NCI-H1417 (cell line): ENCODE measurements around the gene SNX10.

ENCODE experiments used
- DNase-seq, 3 experiments: peaks; one replicate each; lab custom pipeline; 2025; lab: John Stamatoyannopoulos, UW

SNX10 gene

DNA sequence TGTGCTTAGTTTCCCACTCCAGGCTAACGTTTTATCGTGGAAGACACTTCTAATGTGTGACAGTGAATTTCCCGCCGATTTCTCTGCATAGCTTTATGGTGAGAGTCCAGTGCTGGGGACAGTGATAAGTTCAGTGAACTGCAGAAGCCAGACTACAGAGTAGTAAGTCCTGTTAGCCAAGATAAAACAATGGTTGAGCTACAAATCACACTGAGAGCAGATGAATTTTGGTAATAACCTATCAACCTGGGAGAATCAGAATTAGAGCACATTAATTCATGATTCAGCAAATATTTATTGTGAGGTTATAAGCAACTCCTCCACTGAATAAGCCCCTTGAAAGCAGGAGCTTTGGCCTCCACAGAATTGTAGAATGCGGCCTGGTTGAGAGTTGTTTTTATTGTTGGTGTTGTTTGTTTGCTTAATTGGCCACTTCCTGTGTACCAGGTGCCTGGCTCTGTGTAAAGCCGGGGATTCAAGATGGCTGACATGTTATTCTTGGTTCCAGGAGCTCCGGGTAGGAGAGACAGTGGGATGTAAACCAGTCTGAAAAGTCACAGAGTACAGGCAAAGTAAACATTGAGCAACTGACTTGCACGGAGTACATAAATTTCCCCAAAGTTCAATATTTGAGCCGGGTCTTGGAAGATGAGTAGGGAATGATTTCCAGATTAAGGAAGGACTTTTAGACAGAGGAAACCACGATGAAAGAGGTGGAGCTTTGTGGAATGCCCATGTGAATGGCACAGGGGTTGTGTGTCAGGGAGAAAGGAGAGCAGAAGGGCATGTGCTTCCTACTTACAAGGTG, 112.7 kb downstream of the SNX10 start:
- peak in 1 of 3 experiments; percentile 38 for DNase-seq

DNA sequence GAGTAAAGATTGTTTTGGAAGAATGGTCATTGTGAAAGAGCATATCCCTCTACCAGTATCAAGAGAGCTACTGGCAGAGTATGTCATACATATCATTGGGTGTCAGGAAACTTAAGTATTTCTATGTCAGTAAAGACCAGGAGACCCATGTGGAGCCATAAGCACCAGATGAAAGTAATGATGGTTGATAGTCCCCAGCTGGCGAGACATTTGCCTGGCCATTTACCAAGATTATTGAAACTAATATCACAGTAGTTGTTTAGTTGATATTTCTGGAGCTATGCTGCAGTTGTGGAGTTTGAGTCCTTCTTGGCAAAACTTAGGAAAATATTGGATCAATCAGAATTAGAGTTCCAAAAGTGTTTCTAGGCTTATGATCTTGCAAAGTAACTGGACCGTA, 114.8 kb downstream of the SNX10 start:
- DNase-seq = no peak

DNA sequence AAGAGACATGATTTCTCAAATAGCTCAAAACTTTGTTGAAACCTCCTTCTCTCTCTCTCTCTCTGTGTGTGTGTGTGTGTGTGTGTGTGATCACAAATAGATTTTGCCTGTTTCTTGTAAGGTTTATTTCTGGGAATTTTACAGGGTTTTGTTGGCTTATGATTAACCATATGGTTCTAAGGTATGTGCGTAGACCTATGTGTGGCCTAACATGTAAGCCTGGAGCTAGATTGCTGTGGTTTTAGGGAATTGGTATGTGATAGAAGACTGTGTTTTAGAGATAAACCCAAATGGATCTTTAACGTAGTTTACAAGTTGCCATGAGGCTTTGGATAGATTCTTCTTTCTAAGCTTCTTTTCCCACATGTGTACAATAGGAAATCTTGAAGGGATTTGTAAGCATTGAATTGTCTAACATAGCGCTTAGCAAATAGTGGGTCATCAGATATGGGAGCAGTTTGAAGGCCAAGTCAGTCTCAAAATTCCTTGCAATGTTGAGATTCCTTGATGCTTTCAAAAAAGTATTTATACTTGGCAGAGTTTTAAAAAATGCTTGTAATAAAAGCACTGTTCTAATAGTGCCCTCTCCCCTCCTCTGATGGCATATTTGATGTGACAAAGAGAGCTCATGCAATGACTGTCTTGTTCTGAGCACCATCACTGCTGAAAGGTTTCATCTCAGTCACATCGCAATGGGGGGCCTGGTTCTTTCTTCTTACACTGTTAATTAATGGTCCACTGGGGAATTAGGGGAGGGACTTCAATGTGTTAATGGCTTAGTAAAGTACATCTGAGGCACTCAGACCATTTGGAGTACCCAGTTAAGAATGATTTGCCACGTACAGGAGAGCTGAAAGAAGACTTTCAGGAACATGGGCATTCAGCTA, 118.2 kb downstream of the SNX10 start:
- peak; percentile 88 to 99 (median 97) for DNase-seq

DNA sequence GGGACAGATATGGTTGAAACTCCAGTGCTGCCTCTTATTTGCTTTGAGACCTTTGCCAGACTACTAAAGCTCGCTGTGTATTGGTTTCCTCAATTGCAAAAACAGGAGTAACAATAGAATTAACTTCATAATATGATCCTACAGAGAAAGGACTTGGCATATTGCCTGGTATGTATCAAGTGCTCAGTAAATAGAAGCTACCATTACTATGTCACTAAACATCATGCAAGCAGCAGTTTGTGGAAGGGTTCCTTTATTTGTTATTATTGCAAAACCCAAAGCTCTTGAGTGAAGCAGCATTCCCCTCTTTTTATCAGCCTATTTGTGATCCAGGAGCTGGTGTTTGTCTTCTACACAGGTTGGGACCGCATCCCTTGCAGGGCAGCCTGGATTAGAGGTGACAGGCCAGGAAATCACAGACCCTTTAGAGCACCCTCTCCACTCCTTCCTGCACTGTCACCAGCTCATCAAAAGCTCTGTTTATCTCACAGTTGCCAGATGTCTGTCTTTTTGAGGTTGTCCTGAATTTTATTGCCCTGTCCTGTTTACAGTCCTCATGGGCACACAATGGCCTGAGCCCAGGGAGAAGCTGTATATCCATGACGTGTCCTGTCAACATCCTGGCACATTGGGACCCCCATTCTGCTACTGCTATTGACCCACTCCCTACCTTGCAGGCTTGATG, 121.5 kb downstream of the SNX10 start:
- peak; percentile 74 to 93 (median 83) for DNase-seq

DNA sequence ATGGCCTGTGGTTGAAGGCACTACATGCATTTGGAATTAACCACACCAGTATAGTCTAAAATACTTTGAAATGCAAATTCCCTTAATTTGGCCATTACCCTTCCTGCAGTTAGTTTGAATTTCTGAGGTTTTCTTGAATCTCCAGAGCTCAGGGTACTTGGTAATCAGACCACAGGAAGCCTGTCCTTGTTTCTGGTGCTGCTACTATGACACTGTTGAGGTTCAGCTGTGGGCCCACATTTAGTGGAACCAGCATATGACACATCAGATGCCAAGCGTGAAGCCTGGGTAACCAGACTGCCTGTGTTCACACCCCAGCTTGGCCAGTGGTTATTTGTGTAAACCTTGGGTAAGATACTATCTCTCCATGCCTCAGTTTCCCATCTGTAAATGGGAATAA, 124.3 kb downstream of the SNX10 start:
- no peak for DNase-seq

DNA sequence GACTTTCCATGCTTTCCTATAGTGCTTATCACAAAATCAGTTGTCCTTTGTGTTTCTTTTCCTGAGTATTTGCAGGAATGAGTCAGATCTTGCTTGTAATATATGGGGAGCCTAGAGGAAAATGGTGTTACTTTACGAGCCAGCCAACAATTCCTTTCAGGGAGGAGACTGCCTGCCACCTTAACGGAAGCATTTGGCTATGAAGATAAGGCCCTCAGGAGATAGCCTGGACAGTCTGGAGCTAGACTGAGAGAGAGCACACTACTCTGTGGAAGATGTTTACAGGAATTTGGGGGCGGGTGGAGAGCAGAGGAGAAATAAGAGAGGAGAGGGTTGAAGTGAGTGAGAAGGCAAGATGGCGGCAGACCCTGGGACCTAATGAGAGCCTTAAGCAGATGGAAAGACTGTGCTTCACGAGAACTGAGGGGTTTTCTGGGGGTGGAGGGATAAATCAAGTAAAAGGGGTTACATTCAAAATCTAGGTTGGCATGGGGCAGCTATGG, 126.3 kb downstream of the SNX10 start:
- DNase-seq = no peak

DNA sequence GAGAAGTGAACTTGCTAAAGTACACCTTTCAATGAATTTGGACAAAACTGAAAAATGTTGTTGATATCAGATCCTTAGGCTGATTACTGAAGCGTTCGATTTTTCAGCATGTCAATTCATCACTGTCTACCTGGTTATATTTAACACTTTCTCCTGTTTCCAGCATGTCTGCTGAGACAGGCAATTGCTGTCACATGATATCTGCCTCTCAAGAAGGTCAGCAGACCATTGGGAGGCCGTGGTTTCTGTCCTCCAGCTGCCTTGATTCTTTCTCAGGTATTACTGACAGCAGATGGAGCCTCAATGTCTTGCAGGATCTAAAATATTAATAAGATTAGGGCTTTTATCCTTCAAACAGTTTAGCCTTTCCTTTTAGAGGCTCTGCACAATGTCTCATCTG, 127.5 kb downstream of the SNX10 start:
- DNase-seq = peak in 2 of 3 experiments; percentile 63 to 77

DNA sequence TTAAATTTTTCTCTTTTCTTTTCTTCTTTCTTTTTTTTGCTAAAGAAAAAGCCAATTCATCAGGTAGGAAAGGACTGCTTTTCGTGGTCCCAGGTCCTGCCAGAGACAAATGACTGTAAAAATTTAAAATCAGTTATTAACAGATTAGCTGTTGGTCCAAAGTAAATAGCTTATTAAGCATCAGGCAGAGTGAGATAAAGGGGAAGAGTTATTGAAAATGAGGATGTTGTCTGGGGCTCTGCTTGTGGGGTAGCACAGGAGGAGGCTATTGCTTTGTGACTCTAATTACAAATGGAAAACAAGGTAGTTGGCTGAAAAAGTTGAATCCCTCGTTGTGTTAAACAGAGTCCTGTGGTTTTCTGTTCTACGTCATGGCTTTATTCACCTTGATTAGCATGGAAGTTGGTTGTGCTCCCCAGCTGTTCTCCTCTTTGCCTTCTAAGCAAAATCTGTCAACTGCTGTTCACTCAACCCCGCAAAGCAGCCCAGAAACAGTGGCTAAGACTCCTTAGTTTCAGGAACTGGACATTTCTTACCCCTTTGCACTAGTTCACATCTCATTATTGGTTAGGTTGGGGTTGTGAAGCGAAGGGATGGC, 128.9 kb downstream of the SNX10 start:
- DNase-seq = peak in 1 of 3 experiments; percentile 24

DNA sequence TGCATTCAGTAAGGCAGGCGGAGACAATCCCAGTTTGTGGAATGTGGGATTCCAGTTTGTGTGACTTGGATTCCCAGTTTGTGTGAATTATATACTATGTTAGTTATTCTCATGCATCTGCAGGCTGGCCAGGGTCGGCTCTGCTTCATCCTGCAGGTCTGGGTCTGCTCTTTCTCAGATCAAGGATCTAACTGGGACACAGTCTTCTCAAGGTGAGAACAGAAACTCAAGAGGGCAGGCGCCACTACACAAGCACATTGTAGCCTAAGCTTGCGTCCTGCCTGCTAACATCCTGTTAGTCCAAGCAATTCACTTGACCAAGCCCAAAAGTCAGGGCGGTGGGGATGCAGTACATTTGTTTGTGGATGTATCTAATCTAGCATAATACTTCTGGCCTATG, 131.1 kb downstream of the SNX10 start:
- no peak for DNase-seq

DNA sequence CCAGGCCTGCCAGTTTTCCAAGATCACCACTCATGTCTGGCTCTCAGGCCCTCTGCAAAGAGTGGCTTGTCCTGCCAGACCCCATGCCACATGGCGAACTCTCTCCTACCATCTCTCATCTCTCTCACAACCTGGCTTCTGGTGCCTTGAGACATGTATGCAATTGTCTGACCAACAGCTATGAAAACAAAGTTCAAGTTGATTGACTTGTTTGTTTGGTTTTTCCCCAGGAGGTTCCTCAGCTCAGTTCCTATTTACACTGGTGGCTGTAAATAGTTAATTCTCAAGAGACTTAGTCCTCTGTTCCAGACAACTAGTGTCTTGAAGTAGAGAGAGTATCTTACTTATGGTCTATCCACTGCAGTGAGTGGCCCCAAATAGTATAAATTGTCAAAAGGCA, 131.8 kb downstream of the SNX10 start:
- DNase-seq = peak in 1 of 3 experiments; percentile 29
